SU-DHL-6 (cell line): ENCODE data around the gene SBK1.

ENCODE experiments used
- H2AFZ ChIP-seq: fragments of 200-600 bp; sonication (generic); 2 replicates; pipeline ENCODE4 v1.6.1; 2014; ENCODE audit warnings: low read depth, mild to moderate bottlenecking, moderate library complexity, mixed read lengths, antibody characterized with exemption, low read length; ENCODE audit not compliant: severe bottlenecking
- H3F3A ChIP-seq: fragments of 200-600 bp; shearing (Covaris generic); 2 replicates; pipeline ENCODE4 v1.6.0; 2016; ENCODE audit warnings: antibody characterized with exemption, mild to moderate bottlenecking; ENCODE audit not compliant: insufficient read depth
- H3K27ac ChIP-seq: fragments of 200-600 bp; sonication (generic); 2 replicates; pipeline ENCODE4 v1.5.1; 2016; ENCODE audit warnings: low read depth, mild to moderate bottlenecking, low read length, moderate library complexity, mixed read lengths
- H3K27me3 ChIP-seq: fragments of 200-600 bp; sonication (generic), shearing (Covaris generic); 2 replicates; pipeline ENCODE4 v1.6.0; 2014; ENCODE audit warnings: mild to moderate bottlenecking, low read length
- H3K36me3 ChIP-seq: fragments of 200-600 bp; sonication (generic); 2 replicates; pipeline ENCODE4 v1.6.1; 2014; ENCODE audit warnings: mild to moderate bottlenecking, low read length, mixed read lengths
- H3K4me2 ChIP-seq: fragments of 300-600, 200-600 bp; shearing (Covaris generic), sonication (generic); 2 replicates; pipeline ENCODE4 v1.6.0; 2014; ENCODE audit warnings: low read length, low read depth, mild to moderate bottlenecking; ENCODE audit not compliant: poor library complexity, severe bottlenecking
- H3K4me3 ChIP-seq: fragments of 200-600 bp; sonication (generic); 2 replicates; pipeline ENCODE4 v1.5.1; 2014; ENCODE audit warnings: antibody characterized with exemption, low read length, mild to moderate bottlenecking, mixed read lengths; ENCODE audit not compliant: insufficient read depth, poor library complexity, severe bottlenecking
- H3K79me2 ChIP-seq: fragments of 200-600 bp; sonication (generic); 2 replicates; pipeline ENCODE4 v1.6.1; 2014; ENCODE audit warnings: mild to moderate bottlenecking, low read length, moderate library complexity; ENCODE audit not compliant: insufficient read depth
- H3K9ac ChIP-seq: fragments of 200-600 bp; sonication (generic); 2 replicates; pipeline ENCODE4 v1.7.0; 2014; ENCODE audit warnings: mild to moderate bottlenecking, low read length
- H3K9me2 ChIP-seq: fragments of 200-600 bp; sonication (generic); replicated peaks from 2 replicates; pipeline ENCODE4 v1.6.1; 2014; ENCODE audit warnings: low read length; ENCODE audit not compliant: insufficient read depth
- H3K9me3 ChIP-seq: fragments of 200-600 bp; sonication (generic); 2 replicates; pipeline ENCODE4 v1.6.1; 2014; ENCODE audit warnings: low read length, mixed read lengths; ENCODE audit not compliant: insufficient read depth
- H4K20me1 ChIP-seq: fragments of 200-600 bp; sonication (generic); 2 replicates; pipeline ENCODE4 v1.6.1; 2014; ENCODE audit warnings: low read depth, mild to moderate bottlenecking, antibody characterized with exemption, low read length, moderate library complexity, mixed read lengths
- CTCF ChIP-seq: fragments of 200-600 bp; sonication (generic); IDR thresholded peaks from one replicate; pipeline ENCODE4 v1.5.1; 2017; ENCODE audit warnings: antibody characterized with exemption, mild to moderate bottlenecking, low read length, moderate library complexity; ENCODE audit not compliant: insufficient read depth, poor library complexity, severe bottlenecking
- EZH2phosphoT487 ChIP-seq: fragments of 200-600 bp; sonication (generic), shearing (Covaris generic); conservative IDR thresholded peaks from 2 replicates; pipeline ENCODE4 v1.6.1; 2018; ENCODE audit warnings: mild to moderate bottlenecking, antibody characterized with exemption, low read length, moderate library complexity, mixed read lengths

SBK1 gene

GRCh38 chr16:28267356-28267755 lies 25.0 kb upstream of the SBK1 start:
- no peaks in the 10 kb centered on the region for H3K79me2 ChIP-seq
- no peaks in the 10 kb centered on the region for H3K27me3 ChIP-seq
- no peak overlapping the region for H3K4me3 ChIP-seq
- TF ChIP-seq EZH2phosphoT487 = no peak
- TF ChIP-seq CTCF = no peak
- H3K36me3 ChIP-seq = no peaks in the 10 kb centered on the region
- no peak overlapping the region for H3K4me2 ChIP-seq
- H3K9me2 ChIP-seq = no peaks in the 10 kb centered on the region
- no peak overlapping the region for H3K9ac ChIP-seq
- no peak overlapping the region for H3K27ac ChIP-seq
- no peaks in the 10 kb centered on the region for H4K20me1 ChIP-seq
- H2AFZ ChIP-seq = no peak overlapping the region
- H3F3A ChIP-seq = no peaks in the 10 kb centered on the region
- no peaks in the 10 kb centered on the region for H3K9me3 ChIP-seq

DNA sequence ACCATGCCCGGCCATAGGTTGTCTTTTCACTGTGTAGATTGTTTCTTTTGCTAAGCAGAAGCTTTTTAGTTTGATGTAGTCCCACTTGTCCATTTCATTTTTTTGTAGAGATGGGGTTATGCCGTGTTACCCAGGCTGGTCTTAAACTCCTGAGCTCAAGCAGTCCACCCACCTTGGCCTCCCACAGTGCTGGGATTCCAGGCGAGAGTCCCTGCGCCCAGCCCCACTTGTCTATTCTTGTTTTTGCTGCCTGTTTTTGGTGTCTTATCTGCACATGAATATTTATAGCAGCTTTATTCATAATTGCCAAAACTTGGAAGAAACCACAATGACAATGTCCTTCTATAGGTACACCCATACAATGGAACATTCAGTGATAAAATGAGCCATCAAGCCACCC lies 18.8 kb upstream of the SBK1 start:
- no peaks in the 10 kb centered on the region for H3K36me3 ChIP-seq
- H3F3A ChIP-seq = no peaks in the 10 kb centered on the region
- H3K27me3 ChIP-seq = no peaks in the 10 kb centered on the region
- no peaks in the 10 kb centered on the region for H3K79me2 ChIP-seq
- no peaks in the 10 kb centered on the region for H4K20me1 ChIP-seq
- no peaks in the 10 kb centered on the region for H3K9me2 ChIP-seq
- no peaks in the 10 kb centered on the region for H3K9me3 ChIP-seq
- TF ChIP-seq CTCF = no peak
- TF ChIP-seq EZH2phosphoT487 = no peak
- no peak overlapping the region for H3K27ac ChIP-seq
- no peak overlapping the region for H3K4me3 ChIP-seq
- no peak overlapping the region for H3K4me2 ChIP-seq
- no peak overlapping the region for H3K9ac ChIP-seq
- no peak overlapping the region for H2AFZ ChIP-seq

DNA sequence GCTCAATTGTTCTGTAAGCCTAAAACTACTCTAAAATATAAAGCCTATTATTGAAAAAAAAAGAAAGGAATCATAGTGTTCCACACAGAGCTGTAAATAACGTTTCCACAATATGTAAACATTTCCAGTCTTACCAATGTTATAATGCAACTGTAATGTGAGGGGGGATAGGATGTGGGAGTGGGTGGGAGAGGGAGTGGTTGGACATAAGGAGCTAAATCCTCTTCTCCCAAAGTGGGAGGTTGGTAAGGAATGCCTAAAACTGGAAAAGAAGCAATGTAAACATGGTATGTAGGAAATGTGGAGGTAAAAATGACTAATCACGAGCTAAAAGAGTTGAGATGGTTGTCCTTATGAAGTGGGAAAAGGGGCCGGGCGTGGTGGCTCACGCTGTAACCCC lies 17.6 kb upstream of the SBK1 start:
- Histone ChIP-seq H3K9me2 (no peaks in the 10 kb centered on the region), H3K9ac (no peak overlapping the region), H3K9me3 (no peaks in the 10 kb centered on the region), H3K4me3 (no peak overlapping the region), H3K27ac (no peak overlapping the region), H4K20me1 (no peaks in the 10 kb centered on the region), H2AFZ (no peak overlapping the region), H3F3A (no peaks in the 10 kb centered on the region), H3K4me2 (no peak overlapping the region), H3K27me3 (no peaks in the 10 kb centered on the region), H3K79me2 (no peaks in the 10 kb centered on the region), H3K36me3 (no peaks in the 10 kb centered on the region)
- TF ChIP-seq CTCF = no peak
- no peak for TF ChIP-seq EZH2phosphoT487

- H3K4me2 ChIP-seq = no peak overlapping the region
- H3K79me2 ChIP-seq = no peaks in the 10 kb centered on the region
- no peaks in the 10 kb centered on the region for H3F3A ChIP-seq
- no peaks in the 10 kb centered on the region for H3K27me3 ChIP-seq
- H3K36me3 ChIP-seq = no peaks in the 10 kb centered on the region
- no peaks in the 10 kb centered on the region for H4K20me1 ChIP-seq
- H2AFZ ChIP-seq = no peak overlapping the region
- no peak overlapping the region for H3K27ac ChIP-seq
- no peaks in the 10 kb centered on the region for H3K9me3 ChIP-seq
- no peak overlapping the region for H3K4me3 ChIP-seq
- H3K9ac ChIP-seq = no peak overlapping the region
- H3K9me2 ChIP-seq = no peaks in the 10 kb centered on the region
- TF ChIP-seq EZH2phosphoT487 = no peak
- TF ChIP-seq CTCF = no peak
These were observed 16.0 kb upstream of the SBK1 start for GRCh38 chr16:28276301-28276700.
